Astrocyte (in vitro differentiated cells and primary cell): ENCODE measurements around the gene TBPL1.

Experiments used
- CTCF ChIP-seq: IDR thresholded peaks from 2 replicates; pipeline ENCODE4 v1.5.1; 2011; ENCODE audit warnings: low read depth, mild to moderate bottlenecking, inconsistent platforms, low read length, moderate library complexity; ENCODE audit not compliant: insufficient read depth
- EZH2 ChIP-seq: IDR thresholded peaks from 2 replicates; pipeline ENCODE4 v1.6.1; 2012; ENCODE audit warnings: mild to moderate bottlenecking, low read length, inconsistent platforms; ENCODE audit not compliant: insufficient read depth

GRCh38 chr6:133990321-133990720, 37.3 kb downstream of the TBPL1 start:
- TF ChIP-seq CTCF (no peak), EZH2 (no peak)
